ENCODE data around the gene TOGARAM1.
"Not testable (repeated sequence)": the region's sequence is repeated elsewhere in the genome, so short reads cannot be mapped to it uniquely, and the experiment has no call there.

The TOGARAM1 gene

DNA sequence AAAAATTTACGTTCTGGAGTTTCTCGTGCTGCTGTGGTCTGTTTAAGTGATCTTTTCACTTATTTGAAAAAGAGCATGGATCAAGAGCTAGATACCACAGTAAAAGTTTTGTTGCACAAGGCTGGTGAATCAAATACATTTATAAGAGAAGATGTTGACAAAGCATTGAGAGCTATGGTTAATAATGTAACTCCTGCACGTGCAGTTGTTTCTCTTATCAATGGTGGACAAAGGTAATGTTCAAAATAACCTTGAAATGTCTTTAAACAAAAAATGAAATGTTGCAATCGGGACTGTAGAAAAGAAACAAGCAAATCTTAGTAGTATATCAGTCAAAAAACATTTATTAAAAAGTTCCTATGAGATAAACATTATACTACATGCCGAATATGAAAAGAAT is 82.6 kb downstream of the TOGARAM1 start:
- no peak for DNase-seq

DNA sequence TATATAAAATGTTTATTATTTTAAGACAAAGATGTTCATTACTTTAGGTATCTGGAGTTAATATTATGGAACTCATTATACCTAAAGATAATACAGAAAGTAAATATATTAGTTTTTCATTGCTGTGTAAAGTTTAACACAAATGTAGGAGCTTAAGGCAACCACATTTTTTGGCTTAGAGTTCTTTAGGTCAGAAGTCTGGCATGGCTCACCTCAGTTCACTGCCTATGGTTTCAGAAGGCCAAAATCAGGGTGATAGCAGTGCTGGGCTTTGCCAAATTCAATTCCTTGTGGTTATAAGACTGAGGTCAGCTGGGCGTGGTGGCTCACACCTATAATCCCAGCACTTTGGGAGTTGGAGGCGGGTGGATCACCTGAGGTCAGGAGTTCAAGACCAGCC is 86.4 kb downstream of the TOGARAM1 start:
- no peak for DNase-seq

DNA sequence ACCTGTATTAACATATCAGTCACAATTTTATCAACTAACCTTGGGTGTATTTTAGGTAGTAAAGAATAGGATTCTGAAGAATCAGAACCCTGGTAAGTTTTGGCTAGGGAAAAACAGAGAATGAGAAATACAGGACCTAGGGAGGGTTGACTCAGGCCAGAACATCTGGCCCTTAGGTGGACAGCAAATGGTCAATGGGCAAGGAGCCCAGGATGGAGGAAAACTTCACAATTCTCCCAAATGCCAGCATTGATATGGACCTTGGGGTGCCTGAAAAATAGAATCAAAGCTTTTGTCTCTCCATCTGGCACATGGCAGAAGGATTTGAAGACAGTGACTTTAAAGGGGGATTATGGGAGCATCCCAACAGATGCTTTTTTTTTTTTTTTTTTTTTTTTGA is 89.2 kb downstream of the TOGARAM1 start:
- DNase-seq: no peak

DNA sequence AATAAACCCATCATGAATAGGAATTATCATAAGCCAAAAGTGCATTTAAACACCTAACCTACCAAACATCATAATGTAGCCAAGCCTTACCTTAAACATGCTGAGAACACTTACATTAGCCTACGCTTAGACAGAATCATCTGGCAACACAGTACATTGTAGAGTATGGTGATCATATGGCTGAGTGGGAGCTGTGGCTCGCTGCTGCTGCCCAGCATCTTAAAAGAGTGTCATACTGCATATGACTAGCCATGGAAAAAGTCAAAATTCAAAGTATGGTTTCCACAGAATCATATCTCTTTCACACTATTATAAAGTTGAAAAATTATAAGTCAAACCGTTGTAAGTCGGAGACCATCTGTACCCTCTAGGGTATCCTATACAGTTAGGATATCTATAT is 89.9 kb downstream of the TOGARAM1 start:
- no peak for DNase-seq

DNA sequence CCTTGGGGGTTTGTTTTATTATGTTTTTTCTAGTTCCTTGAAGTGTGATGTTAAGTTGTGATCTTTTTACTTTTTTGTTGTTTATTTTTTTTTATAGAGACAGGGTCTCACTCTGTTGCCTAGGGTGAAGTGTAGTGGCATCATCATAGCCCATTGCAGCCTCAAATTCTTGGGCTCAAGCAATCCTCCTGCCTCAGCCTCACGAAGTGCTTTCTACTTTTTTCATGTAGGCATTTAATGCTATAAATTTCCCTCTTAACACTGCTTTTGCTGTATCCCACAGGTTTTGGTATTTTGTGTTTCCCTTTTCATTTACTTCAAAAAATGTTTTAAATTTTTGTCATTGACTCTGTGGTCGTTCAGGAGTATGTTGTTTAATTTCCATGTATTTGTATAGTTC is 95.4 kb downstream of the TOGARAM1 start:
- DNase-seq: no peak

DNA sequence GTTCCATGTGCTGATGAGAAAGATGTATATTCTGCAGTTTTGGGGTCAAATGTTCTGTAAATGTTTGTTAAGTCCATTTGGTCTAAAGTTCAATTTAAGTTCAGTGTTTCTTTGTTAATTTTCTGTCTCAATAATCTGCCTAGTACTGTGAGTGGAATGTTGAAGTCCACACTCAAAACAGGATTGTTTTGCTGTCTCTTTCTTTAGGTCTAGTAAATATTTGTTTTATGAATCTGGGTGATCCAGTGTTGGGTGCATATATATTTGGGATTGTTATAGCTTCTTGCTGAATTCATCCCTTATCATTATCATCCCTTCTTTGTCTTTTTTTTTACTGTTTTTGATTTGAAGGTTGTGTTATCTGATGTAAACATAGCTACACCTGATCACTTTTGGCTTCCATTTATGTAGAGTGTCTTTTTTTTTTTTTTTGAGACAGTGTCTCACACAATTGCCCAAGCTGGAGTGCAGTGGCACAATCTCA is 95.9 kb downstream of the TOGARAM1 start:
- DNase-seq: no peak

DNA sequence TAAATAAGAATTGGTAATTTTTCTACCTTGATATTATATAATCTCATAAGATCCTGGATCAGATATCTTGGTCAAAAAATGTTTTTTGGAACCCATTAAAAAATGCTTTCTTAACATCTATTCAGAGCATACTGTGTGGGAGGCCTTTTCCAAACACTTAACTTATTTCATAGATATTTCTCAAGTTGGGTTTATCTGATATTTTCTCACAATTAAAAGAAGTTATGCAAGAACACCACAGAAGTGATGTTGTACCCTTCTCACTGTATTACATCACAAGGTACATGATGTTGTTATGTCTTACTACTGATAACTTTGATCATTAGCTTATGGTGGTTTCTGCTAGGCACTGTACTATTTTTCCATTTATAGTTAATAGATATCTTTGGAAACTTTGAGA is 98.6 kb downstream of the TOGARAM1 start:
- DNase-seq: no peak

DNA sequence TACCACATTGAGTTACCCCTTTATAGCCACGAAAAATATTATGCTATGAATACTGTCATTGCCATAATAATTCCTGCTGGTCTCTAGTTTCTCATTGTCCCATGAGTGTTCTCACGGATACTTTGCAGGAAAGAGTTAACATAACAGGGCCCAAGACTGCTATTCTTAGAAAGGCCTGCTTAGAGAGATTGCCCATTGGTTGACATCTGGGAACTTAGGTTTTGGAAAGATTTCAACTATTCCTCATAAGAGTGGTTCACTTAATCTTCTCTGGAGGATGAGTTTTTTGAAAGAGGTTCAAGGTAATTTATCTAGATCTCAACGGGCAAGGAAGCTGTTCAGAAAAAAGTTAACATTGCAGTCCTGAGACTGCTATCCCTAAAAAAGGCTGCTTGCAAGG is 103.5 kb downstream of the TOGARAM1 start:
- DNase-seq: no peak

DNA sequence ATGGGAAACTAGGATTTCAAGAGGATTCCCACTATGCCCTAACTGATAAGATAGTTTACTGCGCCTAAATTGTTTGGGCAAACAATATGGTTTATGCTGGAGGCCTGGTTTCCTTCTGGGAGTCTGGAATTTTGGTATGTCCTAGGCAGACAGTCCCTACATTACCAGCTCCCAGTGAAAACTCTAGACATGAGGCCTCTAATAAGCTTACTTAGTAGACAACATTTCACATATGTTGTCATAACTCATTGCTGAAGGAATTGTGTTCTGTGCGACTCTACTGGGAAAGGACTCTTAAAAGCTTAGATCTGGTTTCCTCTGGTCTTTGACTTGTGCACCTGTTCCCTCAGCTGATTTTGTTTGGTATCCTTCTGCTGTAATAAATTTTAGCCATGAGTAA is 104.0 kb downstream of the TOGARAM1 start:
- no peak for DNase-seq

DNA sequence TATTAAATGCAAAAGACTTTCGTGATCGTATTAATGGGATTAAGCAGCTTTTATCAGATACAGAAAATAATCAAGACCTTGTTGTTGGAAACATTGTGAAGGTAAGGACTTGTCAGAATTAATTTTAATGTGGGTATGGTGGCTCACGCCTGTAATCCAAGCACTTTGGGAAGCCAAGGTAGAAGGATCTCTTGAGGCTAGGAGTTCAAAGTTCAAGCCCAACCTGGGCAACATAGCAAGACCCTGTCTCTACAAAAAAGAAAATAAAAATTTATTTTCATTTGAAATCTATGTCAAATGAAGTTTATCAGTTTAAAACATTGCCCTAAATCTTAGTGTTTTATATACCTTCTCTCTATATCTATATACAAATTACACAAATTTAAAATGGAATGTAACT is 104.7 kb downstream of the TOGARAM1 start:
- DNase-seq: no peak

DNA sequence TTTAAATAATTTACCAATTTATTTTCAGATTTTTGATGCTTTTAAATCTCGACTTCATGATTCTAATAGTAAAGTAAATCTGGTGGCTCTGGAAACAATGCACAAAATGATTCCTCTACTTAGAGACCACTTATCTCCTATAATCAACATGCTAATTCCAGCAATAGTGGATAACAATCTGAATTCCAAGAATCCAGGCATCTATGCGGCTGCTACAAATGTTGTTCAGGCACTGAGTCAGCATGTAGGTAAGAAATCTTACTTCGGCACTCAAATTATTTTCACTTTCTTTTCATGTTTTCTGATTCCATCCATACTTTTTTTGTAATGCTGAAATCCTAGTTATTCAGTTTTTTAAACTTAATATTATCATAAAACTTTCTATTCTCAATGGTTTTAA is 106.4 kb downstream of the TOGARAM1 start:
- no peak for DNase-seq

DNA sequence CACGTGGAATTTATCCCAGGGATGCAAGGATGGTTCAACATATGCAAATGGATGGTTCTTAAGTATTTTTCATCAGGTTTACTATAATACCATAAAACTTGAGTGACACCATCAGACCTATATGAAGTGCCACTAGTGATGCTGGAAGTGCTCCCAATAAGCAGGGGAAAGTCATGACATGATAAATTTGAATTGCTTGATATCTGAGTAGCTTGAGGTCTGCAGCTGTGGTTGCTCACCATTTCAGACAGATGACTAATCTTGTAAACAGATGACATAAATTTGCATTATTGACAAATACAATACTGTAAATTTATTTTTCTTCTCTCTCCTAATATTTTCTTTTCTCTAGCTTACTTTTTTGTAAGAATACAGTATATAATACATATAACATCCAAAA is 108.2 kb downstream of the TOGARAM1 start:
- DNase-seq: no peak

DNA sequence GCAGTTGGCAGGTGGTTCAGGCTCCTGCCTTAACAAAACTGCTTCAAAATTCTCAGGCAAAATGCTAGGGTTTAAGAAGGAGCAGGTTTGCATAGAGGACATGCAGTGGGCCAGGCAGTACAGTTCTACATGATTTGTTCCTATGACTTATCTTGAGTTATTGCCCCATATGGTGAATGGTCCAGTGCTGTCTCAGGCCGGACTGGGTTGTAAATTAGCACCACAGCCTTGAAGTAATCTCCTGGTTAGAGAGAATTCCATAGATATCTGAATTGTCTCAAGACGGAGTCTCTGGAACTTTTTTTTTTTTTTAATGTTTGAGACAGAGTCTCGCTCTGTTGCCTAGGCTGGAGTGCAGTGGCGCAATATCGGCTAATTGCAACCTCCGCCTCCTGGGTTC is 110.1 kb downstream of the TOGARAM1 start:
- DNase-seq: no peak

DNA sequence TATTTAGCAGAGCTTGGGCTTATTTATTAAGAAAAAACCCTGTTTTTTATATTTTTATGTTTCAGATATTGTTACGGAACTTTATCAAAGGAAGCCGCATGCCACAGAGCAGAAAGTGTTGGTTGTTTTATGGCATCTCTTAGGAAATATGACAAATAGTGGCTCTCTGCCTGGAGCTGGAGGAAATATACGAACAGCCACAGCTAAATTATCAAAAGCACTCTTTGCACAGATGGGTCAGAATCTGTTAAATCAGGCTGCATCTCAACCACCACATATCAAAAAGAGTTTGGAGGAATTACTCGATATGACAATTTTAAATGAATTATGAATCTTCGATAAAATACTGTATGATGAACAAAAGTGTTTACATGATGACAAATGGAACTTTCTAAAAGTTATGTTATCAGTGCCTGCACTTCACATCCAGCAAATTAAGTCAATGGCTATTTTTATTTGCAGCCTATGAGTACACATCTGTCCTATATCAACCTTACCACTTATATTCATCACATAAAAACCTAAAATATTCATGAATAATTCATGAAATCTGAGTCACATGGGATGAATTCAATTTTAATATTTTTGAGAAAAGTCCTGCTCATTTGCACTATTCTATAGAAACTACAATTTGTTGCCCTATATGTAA is 111.4 kb downstream of the TOGARAM1 start:
- no peak for DNase-seq

DNA sequence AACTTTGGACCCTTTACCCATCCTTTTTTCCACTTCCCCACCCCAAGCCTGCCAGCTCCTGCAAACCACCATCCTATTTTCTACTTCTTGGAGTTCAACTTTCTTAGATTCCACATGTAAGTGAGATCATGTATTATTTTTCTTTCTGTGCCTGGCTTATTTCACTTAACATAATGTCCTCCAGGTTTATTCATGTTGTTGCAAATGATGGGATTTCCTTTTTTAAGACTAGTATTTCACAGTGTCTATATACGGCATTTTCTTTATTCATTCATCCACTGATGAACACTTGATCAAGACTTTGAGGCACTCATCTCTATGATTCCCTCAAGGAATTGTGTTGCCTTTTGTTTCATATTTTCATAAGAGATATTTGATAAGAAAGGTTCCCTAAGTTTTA is 116.3 kb downstream of the TOGARAM1 start:
- DNase-seq: no peak

DNA sequence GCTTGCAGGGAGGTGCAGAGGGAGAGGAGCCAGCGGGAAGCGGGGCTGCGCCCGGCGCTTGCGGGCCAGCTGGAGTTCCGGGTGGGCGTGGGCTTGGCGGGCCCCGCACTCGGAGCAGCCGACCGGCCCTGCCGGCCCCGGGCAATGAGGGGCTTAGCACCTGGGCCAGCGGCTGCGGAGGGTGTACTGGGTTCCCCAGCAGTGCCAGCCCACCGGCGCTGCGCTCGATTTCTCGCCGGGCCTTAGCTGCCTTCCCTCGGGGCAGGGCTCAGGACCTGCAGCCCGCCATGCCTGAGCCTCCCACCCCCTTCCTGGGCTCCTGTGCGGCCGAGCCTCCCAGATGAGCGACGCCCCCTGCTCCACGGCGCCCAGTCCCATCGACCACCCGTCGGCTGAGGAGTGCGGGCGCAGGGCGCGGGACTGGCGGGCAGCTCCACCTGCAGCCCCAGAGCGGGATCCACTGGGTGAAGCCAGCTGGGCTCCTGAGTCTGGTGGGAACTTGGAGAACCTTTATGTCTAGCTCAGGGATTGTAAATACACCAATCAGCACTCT is 118.5 kb downstream of the TOGARAM1 start:
- DNase-seq: not testable (repeated sequence)

DNA sequence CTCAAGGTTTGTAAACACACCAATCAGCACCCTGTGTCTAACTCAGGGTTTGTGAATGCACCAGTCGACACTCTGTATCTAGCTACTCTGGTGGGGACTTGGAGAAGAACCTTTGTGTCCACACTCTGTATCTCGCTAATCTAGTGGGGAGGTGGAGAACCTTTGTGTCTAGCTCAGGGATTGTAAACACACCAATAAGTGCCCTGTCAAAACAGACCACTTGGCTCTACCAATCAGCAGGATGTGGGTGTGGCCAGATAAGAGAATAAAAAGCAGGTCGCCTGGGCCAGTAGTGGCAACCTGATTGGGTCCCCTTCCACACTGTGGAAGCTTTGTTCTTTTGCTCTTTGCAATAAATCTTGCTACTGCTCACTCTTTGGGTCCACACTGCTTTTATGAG is 119.1 kb downstream of the TOGARAM1 start:
- DNase-seq: not testable (repeated sequence)

DNA sequence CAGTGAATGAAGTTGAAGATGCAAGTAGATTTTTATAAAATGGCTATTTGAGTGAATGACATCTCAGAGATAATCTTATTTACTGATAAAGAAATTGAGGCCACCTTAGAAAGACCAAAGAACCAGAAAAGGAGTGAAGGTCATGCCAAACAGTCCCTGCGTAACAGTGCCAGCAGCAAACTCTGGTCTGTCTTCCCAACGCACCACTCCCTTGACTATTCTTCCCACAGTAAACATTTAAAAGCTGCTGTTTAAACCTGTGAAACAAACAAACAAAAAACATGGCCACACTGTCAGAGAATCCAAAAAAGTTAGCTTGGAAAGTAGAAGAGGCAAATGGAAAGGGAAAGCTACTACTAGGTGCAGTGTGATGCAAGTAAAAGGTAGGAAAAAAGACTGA is 120.4 kb downstream of the TOGARAM1 start:
- no peak for DNase-seq

DNA sequence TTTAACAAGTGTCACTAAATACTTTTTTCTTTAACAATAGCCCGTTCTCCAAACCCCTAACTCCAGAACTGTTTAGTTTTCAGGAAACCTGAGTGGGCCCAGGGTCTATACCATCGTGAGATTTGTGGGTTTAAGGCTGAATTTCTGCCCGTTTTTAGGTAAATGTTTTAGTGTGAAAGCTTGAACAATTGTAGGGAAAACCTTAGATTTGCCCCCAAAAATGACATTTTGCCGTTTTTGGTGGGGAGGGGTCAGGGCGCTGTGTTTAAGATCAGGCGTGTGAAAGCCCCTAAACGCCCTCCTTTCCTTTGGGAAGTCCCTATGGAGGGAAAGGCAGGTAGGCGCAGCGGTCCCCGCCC is 121.6 kb downstream of the TOGARAM1 start:
- DNase-seq: no peak

DNA sequence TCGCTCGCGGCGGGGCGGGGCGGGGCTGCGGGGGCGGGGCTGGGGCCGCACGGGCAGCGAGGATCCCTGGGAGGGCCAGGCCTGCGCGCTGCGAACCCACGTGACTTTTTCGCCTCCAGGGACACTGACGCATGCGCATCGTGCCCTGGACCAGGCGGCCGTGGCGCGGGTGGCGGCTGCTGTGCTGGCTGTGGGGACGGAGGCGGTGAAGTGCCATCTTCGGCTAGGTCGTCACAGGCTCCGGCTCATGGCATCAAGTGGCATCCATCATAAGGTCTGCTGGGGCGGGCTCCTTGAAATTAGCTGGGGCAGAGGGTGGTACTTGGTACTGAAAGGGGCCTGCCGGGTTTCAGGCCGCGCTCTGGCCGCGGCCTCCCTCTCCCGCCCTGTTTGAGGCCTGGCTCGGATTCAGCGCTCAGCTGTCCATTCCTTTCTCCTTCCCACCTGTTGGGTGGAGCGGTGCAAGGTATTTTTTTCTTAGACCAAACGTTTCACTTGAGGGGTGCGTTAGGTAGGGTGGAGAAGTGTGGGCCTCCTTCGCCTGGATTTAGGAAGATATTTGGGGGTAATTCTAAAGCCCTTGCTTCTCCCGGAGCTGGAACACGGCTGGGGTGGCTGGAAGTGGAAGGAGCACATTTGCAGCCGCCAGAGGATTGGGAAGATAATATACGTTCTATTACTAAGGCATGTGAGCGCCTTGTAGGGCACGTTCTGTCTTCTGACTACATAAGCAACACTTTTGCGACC is 122.2 kb downstream of the TOGARAM1 start, which contains the start of gene PRPF39:
PRPF39 (plus strand) TSS at position 141 of the 747 bp plus-strand sequence. CDS start 11,124 bp downstream, outside the sequence.
- DNase-seq: peak; percentile 91

DNA sequence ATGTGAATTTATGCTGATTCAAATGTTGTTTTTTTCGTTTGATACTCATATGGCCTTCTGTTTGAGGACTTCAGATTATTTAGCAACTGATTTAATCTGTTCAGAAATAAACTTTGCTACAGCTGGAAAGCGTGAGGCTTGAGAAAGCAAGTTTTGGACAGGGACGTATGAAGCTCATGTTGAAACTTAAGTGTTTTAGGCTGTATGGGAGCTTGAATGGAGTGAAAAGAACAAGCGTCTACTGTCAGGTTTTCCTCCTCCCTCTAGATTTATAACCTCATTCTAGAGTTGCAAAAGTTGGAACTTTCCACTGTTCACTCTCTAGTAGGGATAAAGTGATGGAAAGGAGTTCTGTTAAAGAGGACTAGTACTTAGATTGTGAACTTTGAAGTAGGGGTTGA is 123.0 kb downstream of the TOGARAM1 start:
- DNase-seq: no peak

DNA sequence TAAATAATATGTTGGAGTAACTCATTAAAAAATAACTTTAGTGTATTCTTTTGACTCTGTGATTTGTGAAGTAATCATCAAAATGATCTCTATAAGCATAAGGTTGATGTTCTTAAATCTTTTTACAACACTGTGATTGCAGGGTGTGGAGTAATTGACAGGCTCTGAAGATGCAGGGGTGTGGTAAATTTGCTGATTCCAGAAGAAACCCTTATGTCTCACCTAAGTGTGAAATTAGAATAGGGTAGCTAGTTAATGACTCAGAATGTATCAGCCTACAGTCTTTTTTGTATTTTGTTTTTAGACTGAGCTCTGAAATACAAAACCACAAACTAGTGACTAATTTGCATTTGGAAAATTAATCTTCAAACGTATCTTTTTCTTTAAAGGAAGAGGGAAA is 127.8 kb downstream of the TOGARAM1 start:
- no peak for DNase-seq

DNA sequence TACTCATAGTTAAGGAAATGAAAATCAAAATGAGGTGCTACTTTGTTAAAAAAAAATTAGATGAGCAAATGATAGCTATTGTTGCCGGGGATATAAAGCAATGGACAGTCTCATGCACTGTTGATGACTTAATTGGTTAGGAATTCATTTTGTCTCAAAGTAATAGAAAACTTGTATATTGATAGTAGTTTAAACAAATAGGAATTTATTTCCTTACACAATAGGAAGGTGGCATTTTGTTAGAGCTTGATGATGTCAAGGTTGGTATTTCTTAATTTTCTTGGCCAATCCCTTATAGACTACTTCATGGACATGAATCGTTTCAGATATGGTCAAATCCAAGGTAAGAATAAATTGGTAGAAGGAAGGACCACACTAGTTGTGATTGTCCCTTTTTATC is 129.7 kb downstream of the TOGARAM1 start:
- DNase-seq: no peak

DNA sequence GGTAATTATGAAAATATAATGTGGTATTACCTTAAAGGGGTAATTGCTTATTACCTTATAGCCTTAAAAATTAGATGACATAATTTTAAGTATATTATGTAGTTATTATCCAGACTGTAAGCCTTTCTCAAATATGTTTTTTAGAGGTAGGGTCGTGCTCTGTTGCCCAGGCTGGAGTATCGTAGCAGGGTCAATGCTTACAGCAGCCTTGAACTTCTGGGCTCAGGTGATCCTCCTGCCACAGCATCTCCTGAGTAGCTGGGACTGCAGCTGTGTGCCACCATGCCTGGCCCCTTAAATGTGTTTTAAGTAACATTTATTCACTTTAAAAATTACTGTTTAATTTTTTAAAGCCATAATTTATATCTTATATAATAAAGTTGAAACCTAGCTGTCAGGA is 132.3 kb downstream of the TOGARAM1 start:
- DNase-seq: no peak

All from activated T-cell treated with anti-CD3 and anti-CD28 coated beads for 4 hours (primary cell).